Mesenchymal stem cell (in vitro differentiated cells and primary cell): ENCODE data around the gene SIDT1.

Experiments
- DNase-seq: peaks from one replicate; pipeline ENCODE4 v3.0.0-alpha.2; 2013
- H2AFZ ChIP-seq: one replicate; pipeline ENCODE4 v1.6.1; 2013; ENCODE audit warnings: low read depth, mild to moderate bottlenecking, control low read depth, inconsistent platforms, low read length, moderate library complexity
- H2AK5ac ChIP-seq: 2 replicates; pipeline ENCODE4 v1.6.1; 2013; ENCODE audit warnings: low read length, moderate library complexity, mild to moderate bottlenecking, inconsistent platforms; ENCODE audit not compliant: severe bottlenecking
- H2BK120ac ChIP-seq: one replicate; pipeline ENCODE4 v1.6.1; 2013; ENCODE audit warnings: low read depth, mild to moderate bottlenecking, inconsistent platforms, low read length, moderate library complexity
- H2BK12ac ChIP-seq, 2 experiments: one replicate each; pipeline ENCODE4 v1.6.1; 2013; ENCODE audit warnings: inconsistent platforms in 2 of 2, low read length in 2 of 2, mild to moderate bottlenecking in 2 of 2, moderate library complexity in 2 of 2, control low read depth in 1 of 2
- H2BK15ac ChIP-seq: one replicate; pipeline ENCODE4 v1.6.1; 2013; ENCODE audit warnings: mild to moderate bottlenecking, low read depth, inconsistent platforms; ENCODE audit not compliant: poor library complexity, severe bottlenecking
- H2BK5ac ChIP-seq: 2 replicates; pipeline ENCODE4 v1.6.1; 2013; ENCODE audit warnings: low read depth, mild to moderate bottlenecking, low read length, control low read depth, inconsistent platforms; ENCODE audit not compliant: poor library complexity, severe bottlenecking
- H3K14ac ChIP-seq, 2 experiments: one replicate each; pipeline ENCODE4 v1.6.1; 2013; ENCODE audit warnings: inconsistent platforms in 2 of 2, low read length in 2 of 2, control low read depth in 1 of 2, mild to moderate bottlenecking in 1 of 2, moderate library complexity in 1 of 2
- H3K18ac ChIP-seq, 2 experiments: one replicate each; pipeline ENCODE4 v1.6.1; 2013; ENCODE audit warnings: inconsistent platforms in 2 of 2, low read length in 2 of 2, control low read depth in 1 of 2, low read depth in 1 of 2, mild to moderate bottlenecking in 1 of 2
- H3K23ac ChIP-seq, 2 experiments: one replicate each; pipeline ENCODE4 v1.6.1; 2013; ENCODE audit warnings: inconsistent platforms in 2 of 2, low read length in 2 of 2, mild to moderate bottlenecking in 2 of 2, moderate library complexity in 2 of 2, control low read depth in 1 of 2
- H3K27ac ChIP-seq: 2 replicates; pipeline ENCODE4 v1.5.1; 2013; ENCODE audit warnings: mild to moderate bottlenecking, moderate library complexity, low read length, control low read depth, inconsistent platforms; ENCODE audit not compliant: poor library complexity, severe bottlenecking
- H3K27me3 ChIP-seq, 2 experiments: 2 replicates each; pipeline versions ENCODE4 v1.6.1 to v1.7.0; 2013; ENCODE audit warnings: low read length in 2 of 2, mild to moderate bottlenecking in 2 of 2, moderate library complexity in 2 of 2, control low read depth in 1 of 2, inconsistent platforms in 1 of 2; ENCODE audit not compliant: control insufficient read depth in 1 of 2, insufficient read depth in 1 of 2
- H3K36me3 ChIP-seq, 2 experiments: 2 replicates each; pipeline versions ENCODE4 v1.6.1 to v1.7.0; 2013; ENCODE audit warnings: low read length in 2 of 2, control low read depth in 1 of 2, inconsistent platforms in 1 of 2, low read depth in 1 of 2, mild to moderate bottlenecking in 1 of 2; ENCODE audit not compliant: insufficient read depth in 2 of 2, control insufficient read depth in 1 of 2
- H3K4ac ChIP-seq, 2 experiments: one replicate each; pipeline ENCODE4 v1.6.1; 2013; ENCODE audit warnings: inconsistent platforms in 2 of 2, low read length in 2 of 2, mild to moderate bottlenecking in 2 of 2, moderate library complexity in 2 of 2, control low read depth in 1 of 2, low read depth in 1 of 2
- H3K4me1 ChIP-seq: 2 replicates; pipeline ENCODE4 v1.6.1; 2013; ENCODE audit warnings: low read depth, low read length, control low read depth; ENCODE audit not compliant: control insufficient read depth, insufficient read depth
- H3K4me2 ChIP-seq: 2 replicates; pipeline ENCODE4 v1.6.1; 2013; ENCODE audit warnings: low read length, mild to moderate bottlenecking, inconsistent platforms; ENCODE audit not compliant: poor library complexity, severe bottlenecking
- H3K4me3 ChIP-seq, 2 experiments: 2 replicates each; pipeline versions ENCODE4 v1.5.1 to v1.7.0; 2013; ENCODE audit warnings: low read length in 2 of 2, mild to moderate bottlenecking in 2 of 2, control low read depth in 1 of 2, low read depth in 1 of 2; ENCODE audit not compliant: insufficient read depth in 1 of 2
- H3K79me1 ChIP-seq: replicated peaks from 2 replicates; pipeline ENCODE4 v1.6.1; 2013; ENCODE audit warnings: mild to moderate bottlenecking, control low read depth, low read length, inconsistent platforms; ENCODE audit not compliant: poor library complexity, severe bottlenecking
- H3K9ac ChIP-seq: 2 replicates; pipeline ENCODE4 v1.7.0; 2013; ENCODE audit warnings: mild to moderate bottlenecking, low read length, moderate library complexity
- H3K9me3 ChIP-seq: 2 replicates; pipeline ENCODE4 v1.7.0; 2013; ENCODE audit warnings: mild to moderate bottlenecking, low read length; ENCODE audit not compliant: control insufficient read depth
- H4K8ac ChIP-seq: one replicate; pipeline ENCODE4 v1.6.1; 2013; ENCODE audit warnings: inconsistent platforms, mild to moderate bottlenecking, low read length, moderate library complexity
- H4K91ac ChIP-seq: one replicate; pipeline ENCODE4 v1.6.1; 2013; ENCODE audit warnings: mild to moderate bottlenecking, low read length, inconsistent platforms
- WGBS: methylation state at CpG from one replicate; pipeline ENCODE4 v1.1.7; 2013; ENCODE audit warnings: mixed read lengths; 5-methylcytosine and 5-hydroxymethylcytosine counted together

Gene SIDT1

GRCh38 chr3:113534365-113534764 lies 2.0 kb downstream of the SIDT1 start:
- Histone ChIP-seq H2BK15ac (no peak overlapping the region), H3K4me2 (no peak overlapping the region), H2AFZ (no peak overlapping the region), H3K36me3 (no peaks in the 10 kb centered on the region), H3K4me3 (no peak overlapping the region), H2BK5ac (no peak overlapping the region), H4K91ac (no peak overlapping the region), H2BK120ac (no peak overlapping the region), H2AK5ac (no peak overlapping the region), H3K14ac (no peak overlapping the region), H4K8ac (no peak overlapping the region), H3K4ac (no peak overlapping the region), H3K27ac (no peak overlapping the region), H2BK12ac (no peak overlapping the region), H3K9ac (no peak overlapping the region), H3K27me3 (peaks cover 63 to 80% of the 10 kb centered on the region in 2 experiments), H3K18ac (no peak overlapping the region), H3K79me1 (no peaks in the 10 kb centered on the region), H3K23ac (no peak overlapping the region), H3K4me1 (peaks cover 11% of the 10 kb centered on the region), H3K9me3 (no peaks in the 10 kb centered on the region)
- 70% methylated on average over 3 of the region's 4 CpGs for WGBS
- no peak for DNase-seq

DNA sequence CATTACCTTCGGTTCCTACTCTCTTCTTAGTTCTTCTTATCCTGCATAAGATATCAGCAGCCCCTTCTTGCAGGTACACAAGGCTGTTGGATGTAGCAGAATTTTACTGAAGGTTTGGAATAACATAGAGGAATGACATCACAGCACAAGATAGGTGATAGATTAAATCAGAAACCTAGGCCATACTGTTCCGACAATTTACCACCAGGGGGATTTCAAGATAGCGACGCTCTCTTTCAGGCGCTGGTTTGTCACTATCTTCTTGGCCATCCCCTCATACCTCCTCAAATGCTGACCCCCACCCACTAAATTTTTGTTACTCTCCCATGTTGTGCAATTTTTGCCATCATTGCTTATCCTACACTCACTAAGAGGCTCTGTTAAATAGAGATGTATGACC lies 3.5 kb downstream of the SIDT1 start:
- 41% methylated on average over 5 of the region's 5 CpGs for WGBS

GRCh38 chr3:113536627-113537101 lies 4.3 kb downstream of the SIDT1 start:
- Histone ChIP-seq H3K4me1 (peaks cover 11% of the 10 kb centered on the region), H4K91ac (no peak overlapping the region), H3K4ac (no peak overlapping the region), H2AFZ (no peak overlapping the region), H2AK5ac (no peak overlapping the region), H2BK5ac (no peak overlapping the region), H3K27me3 (peaks cover 46 to 60% of the 10 kb centered on the region in 2 experiments), H2BK15ac (no peak overlapping the region), H4K8ac (no peak overlapping the region), H3K9me3 (peaks cover 3% of the 10 kb centered on the region), H3K27ac (no peak overlapping the region), H3K14ac (no peak overlapping the region), H2BK12ac (no peak overlapping the region), H3K4me3 (no peak overlapping the region), H3K4me2 (no peak overlapping the region), H3K18ac (no peak overlapping the region), H2BK120ac (no peak overlapping the region), H3K23ac (no peak overlapping the region), H3K79me1 (no peaks in the 10 kb centered on the region), H3K36me3 (no peaks in the 10 kb centered on the region), H3K9ac (no peak overlapping the region)
- DNase-seq, result no peak

More for the DNA sequence above, 3.5 kb downstream of the SIDT1 start:
- Histone ChIP-seq H2AFZ (no peak overlapping the region), H3K4me2 (no peak overlapping the region), H3K18ac (no peak overlapping the region), H3K4ac (no peak overlapping the region), H3K9ac (no peak overlapping the region), H2AK5ac (no peak overlapping the region), H3K23ac (no peak overlapping the region), H4K91ac (no peak overlapping the region), H2BK12ac (no peak overlapping the region), H3K9me3 (no peaks in the 10 kb centered on the region), H3K27me3 (peaks cover 53 to 68% of the 10 kb centered on the region in 2 experiments), H3K36me3 (no peaks in the 10 kb centered on the region), H3K4me1 (peaks cover 11% of the 10 kb centered on the region), H4K8ac (no peak overlapping the region), H2BK15ac (no peak overlapping the region), H2BK5ac (no peak overlapping the region), H3K14ac (no peak overlapping the region), H3K79me1 (no peaks in the 10 kb centered on the region), H2BK120ac (no peak overlapping the region), H3K27ac (no peak overlapping the region), H3K4me3 (no peak overlapping the region)
- peak; percentile 12 for DNase-seq

DNA sequence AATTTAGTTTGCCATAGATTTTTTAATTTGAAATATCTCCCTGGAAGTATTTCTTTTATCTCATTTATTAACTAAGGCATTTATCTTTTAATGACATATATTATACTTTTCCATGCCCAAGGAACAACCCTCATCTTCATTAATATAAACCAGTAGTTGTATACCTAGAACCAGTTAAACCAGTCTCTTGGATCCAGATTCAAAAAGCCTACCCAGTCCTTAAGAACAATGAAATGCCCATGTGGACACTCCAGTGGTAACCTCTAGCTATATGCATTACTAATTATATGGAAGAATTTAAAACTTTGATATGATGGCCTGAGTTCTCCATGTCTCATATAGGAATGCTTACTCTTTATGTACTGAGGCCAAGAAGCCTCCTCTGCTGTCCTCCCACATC lies 4.8 kb downstream of the SIDT1 start:
- peaks cover 11% of the 10 kb centered on the region for H3K4me1 ChIP-seq
- peaks cover 3% of the 10 kb centered on the region for H3K9me3 ChIP-seq
- H3K14ac ChIP-seq, result no peak overlapping the region
- no peak overlapping the region for H2BK5ac ChIP-seq
- H2BK120ac ChIP-seq, result no peak overlapping the region
- no peak overlapping the region for H2AK5ac ChIP-seq
- peaks cover 42 to 56% of the 10 kb centered on the region in 2 experiments for H3K27me3 ChIP-seq
- no peak overlapping the region for H3K9ac ChIP-seq
- no peaks in the 10 kb centered on the region for H3K36me3 ChIP-seq
- H3K4me3 ChIP-seq, result no peak overlapping the region
- no peak overlapping the region for H4K91ac ChIP-seq
- H2BK12ac ChIP-seq, result no peak overlapping the region
- H3K79me1 ChIP-seq, result no peaks in the 10 kb centered on the region
- H3K18ac ChIP-seq, result no peak overlapping the region
- DNase-seq, result no peak
- no peak overlapping the region for H3K27ac ChIP-seq
- H3K4me2 ChIP-seq, result no peak overlapping the region
- no peak overlapping the region for H3K4ac ChIP-seq
- H4K8ac ChIP-seq, result no peak overlapping the region
- H3K23ac ChIP-seq, result no peak overlapping the region
- H2BK15ac ChIP-seq, result no peak overlapping the region
- no peak overlapping the region for H2AFZ ChIP-seq
